Measurements from ENCODE around the gene NAT14. TPM values are rescaled to one million over a fixed set of nuclear protein-coding genes. Genes with fewer than 3 reads are reported as not detected.

NAT14 gene
- total RNA-seq, 4 donors from 2014 or later, result 1.3 to 4.3 (median 2.9) TPM

DNA sequence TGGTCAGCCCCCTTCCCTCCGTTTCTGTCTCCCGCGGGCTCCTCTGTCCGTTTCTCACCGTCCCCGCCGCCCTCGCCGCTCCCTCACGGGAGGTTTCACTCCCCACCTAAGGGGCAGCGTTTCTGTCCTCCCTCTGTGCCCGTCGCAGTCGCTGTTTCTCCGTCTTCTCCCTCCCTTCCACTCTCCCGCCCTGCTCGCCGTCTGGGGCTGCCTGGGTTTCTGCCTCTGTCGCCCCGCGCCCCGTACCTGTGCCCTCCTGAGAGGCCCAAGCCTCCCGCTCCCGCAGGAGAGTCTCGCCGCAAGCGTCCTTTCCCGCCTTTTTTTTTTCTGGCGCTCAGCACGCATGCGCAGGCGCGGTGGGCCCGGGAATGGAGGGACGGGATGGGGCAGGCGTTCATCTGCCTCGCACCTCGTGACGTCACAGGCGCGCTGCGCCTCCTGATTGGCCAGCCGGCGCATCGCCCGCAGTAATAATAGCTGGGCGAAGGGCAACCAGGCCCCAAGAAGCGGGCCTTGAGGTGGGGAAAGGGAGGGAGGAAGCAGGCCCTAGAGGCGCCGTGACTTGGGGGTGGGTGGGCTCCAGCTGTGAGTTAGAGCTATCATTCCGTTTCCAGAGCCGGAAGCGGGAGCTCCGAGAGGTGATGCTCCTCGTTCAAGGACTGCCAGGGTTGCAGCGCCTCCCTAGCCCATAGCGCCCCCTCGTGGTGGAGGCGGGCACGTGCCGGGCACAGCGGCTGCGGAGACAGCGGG lies 18.7 kb downstream of the NAT14 start:
- H3K4me3 ChIP-seq, result peak overlapping the region; percentile 28 to 59 (median 42)
- WGBS, 2 donors, result 21 to 30% methylated on average over 42 to 43 of the region's 64 CpGs
- H3K36me3 ChIP-seq, result peaks cover 0 to 5% (median 0%) of the 10 kb centered on the region in 3 donors
- H3K9me3 ChIP-seq, result no peaks in the 10 kb centered on the region
- no peaks in the 10 kb centered on the region for H3K27me3 ChIP-seq
- peak; percentile 54 for DNase-seq
- intact Hi-C loops (cut with DNase I), result loop anchor here (5.0 kb wide), 1 partner anchor 36 kb away; no protein-coding TSS in a partner anchor
- peak overlapping the region; percentile 58 to 81 (median 76) for H3K27ac ChIP-seq
- TF ChIP-seq, protein P1, sequence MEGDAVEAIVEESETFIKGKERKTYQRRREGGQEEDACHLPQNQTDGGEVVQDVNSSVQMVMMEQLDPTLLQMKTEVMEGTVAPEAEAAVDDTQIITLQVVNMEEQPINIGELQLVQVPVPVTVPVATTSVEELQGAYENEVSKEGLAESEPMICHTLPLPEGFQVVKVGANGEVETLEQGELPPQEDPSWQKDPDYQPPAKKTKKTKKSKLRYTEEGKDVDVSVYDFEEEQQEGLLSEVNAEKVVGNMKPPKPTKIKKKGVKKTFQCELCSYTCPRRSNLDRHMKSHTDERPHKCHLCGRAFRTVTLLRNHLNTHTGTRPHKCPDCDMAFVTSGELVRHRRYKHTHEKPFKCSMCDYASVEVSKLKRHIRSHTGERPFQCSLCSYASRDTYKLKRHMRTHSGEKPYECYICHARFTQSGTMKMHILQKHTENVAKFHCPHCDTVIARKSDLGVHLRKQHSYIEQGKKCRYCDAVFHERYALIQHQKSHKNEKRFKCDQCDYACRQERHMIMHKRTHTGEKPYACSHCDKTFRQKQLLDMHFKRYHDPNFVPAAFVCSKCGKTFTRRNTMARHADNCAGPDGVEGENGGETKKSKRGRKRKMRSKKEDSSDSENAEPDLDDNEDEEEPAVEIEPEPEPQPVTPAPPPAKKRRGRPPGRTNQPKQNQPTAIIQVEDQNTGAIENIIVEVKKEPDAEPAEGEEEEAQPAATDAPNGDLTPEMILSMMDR (IDR thresholded peaks at IDR 0.05), result peak; percentile 96 to 99 (median 98)
- no peak for TF ChIP-seq POLR2A (IDR thresholded peaks at IDR 0.05)
- H3K4me1 ChIP-seq, result peaks cover 4 to 13% (median 7%) of the 10 kb centered on the region in 3 donors

DNA sequence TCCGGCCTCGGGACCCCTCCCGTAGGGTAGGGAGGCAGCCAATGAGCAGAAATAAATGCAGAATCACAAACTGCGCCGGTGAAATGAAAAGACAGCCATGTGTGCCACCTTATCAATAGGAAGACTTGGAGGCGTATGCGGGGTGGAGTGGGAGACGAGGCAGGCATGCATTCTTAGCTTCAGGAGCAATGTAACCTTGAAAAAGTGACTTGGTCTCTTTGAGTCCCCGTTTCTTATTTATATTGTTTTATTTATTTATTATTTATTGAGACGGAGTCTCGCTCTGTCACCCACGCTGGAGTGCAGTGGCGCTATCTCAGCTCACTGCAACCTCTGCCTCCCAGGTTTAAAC lies 19.2 kb downstream of the NAT14 start:
- H3K4me3 ChIP-seq, result peak overlapping the region; percentile 28 to 59 (median 42)
- DNase-seq, result no peak
- peaks cover 0 to 5% (median 0%) of the 10 kb centered on the region in 3 donors for H3K36me3 ChIP-seq
- TF ChIP-seq, protein P1 (IDR thresholded peaks at IDR 0.05), result no peak
- WGBS, 2 donors, result 26 to 33% methylated on average over 13 of the region's 13 CpGs
- H3K27ac ChIP-seq, result peak overlapping the region in 3 of 4 donors; percentile 72 to 81 (median 80)
- intact Hi-C loops (cut with DNase I), result loop anchor here (5.0 kb wide), 1 partner anchor 37 kb away; no protein-coding TSS in a partner anchor
- peaks cover 4 to 13% (median 7%) of the 10 kb centered on the region in 3 donors for H3K4me1 ChIP-seq
- H3K9me3 ChIP-seq, result no peaks in the 10 kb centered on the region
- no peaks in the 10 kb centered on the region for H3K27me3 ChIP-seq

DNA sequence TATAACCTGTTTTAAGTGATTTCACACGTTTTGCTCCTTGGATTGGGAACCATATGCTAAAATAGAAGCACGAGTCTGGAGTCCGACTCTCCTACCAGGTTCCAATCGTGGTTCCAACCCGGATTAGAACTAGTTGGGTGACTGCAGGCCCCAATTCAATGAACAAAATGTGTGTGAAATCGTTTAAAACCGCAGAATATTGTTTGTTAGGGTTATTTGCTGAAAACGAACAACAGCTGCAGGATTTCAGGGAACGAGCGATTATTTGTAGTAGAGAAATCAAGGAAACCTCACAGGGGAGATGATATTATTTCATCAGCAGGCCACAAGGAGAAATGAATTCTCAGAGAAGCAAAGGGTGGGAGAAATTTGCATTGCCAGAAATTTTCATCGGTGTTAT lies 20.0 kb downstream of the NAT14 start:
- Histone ChIP-seq H3K9me3 (no peaks in the 10 kb centered on the region), H3K27me3 (no peaks in the 10 kb centered on the region), H3K4me1 (peaks cover 4 to 13% (median 7%) of the 10 kb centered on the region in 3 donors), H3K36me3 (peaks cover 0 to 5% (median 0%) of the 10 kb centered on the region in 3 donors), H3K4me3 (no peak overlapping the region), H3K27ac (no peak overlapping the region)
- DNase-seq, result no peak
- intact Hi-C loops (cut with DNase I), result loop anchor here (5.0 kb wide), 2 partner anchors 38 to 368 kb away; no protein-coding TSS in a partner anchor
- TF ChIP-seq POLR2A (IDR thresholded peaks at IDR 0.05), result no peak
- TF ChIP-seq, protein P1 (IDR thresholded peaks at IDR 0.05), result no peak
- WGBS, 2 donors, result 76 to 79% methylated on average over 7 to 11 of the region's 11 CpGs

DNA sequence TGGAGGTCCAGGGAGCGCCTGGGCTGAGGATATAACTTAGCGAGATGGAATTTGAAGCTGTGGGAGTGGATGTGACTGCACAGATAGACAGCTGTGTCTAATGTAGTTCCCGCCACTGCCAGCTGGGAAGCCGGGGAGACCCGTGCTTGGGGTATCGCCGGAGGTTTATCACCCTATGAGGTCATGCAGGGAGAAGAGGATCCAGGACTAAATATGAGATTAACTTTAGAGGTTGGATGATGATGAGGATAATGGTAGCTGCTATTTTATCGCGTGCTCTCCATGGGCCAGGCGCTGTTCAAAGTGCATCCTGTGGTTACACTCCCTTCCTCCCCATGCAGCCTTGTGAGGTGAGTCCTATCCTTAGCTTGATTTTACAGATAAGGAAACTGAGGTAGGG lies 23.1 kb downstream of the NAT14 start:
- Histone ChIP-seq H3K4me1 (peaks cover 4 to 13% (median 6%) of the 10 kb centered on the region in 3 donors), H3K9me3 (no peaks in the 10 kb centered on the region), H3K27ac (no peak overlapping the region), H3K27me3 (no peaks in the 10 kb centered on the region), H3K4me3 (no peak overlapping the region), H3K36me3 (no peaks in the 10 kb centered on the region)
- intact Hi-C loops (cut with DNase I), result loop anchor here (5.0 kb wide), 1 partner anchor 371 kb away; no protein-coding TSS in a partner anchor
- 72 to 74% methylated on average over 10 of the region's 10 CpGs for WGBS, 2 donors
- DNase-seq, result no peak
- TF ChIP-seq POLR2A (IDR thresholded peaks at IDR 0.05), result no peak
- TF ChIP-seq, protein P1 (IDR thresholded peaks at IDR 0.05), result no peak

Data from esophagus squamous epithelium (tissue), 5 donors.